Measurements from ENCODE around the gene FAM163B. TPM values are rescaled to one million over a fixed set of nuclear protein-coding genes. Genes with fewer than 3 reads are reported as not detected.

Gene FAM163B
- total RNA-seq, 1 donor from 2014 or later: not detected

GRCh38 chr9:133616643-133617405 is 7.6 kb upstream of the FAM163B start:
- no peaks in the 10 kb centered on the region for H3K27me3 ChIP-seq
- H3K9me3 ChIP-seq: no peaks in the 10 kb centered on the region
- H3K27ac ChIP-seq: no peak overlapping the region
- intact Hi-C loops (cut with DNase I): no loop called here
- no peaks in the 10 kb centered on the region for H3K4me1 ChIP-seq
- no peak for DNase-seq (ENCODE audit: low spot score in 2 of 2)
- H3K4me3 ChIP-seq: no peak overlapping the region
- TF ChIP-seq CTCF (IDR thresholded peaks at IDR 0.05): no peak
- no peaks in the 10 kb centered on the region for H3K36me3 ChIP-seq

- TF ChIP-seq CTCF (IDR thresholded peaks at IDR 0.05): no peak
- no peaks in the 10 kb centered on the region for H3K36me3 ChIP-seq
- no peak overlapping the region for H3K27ac ChIP-seq
- intact Hi-C loops (cut with DNase I): no loop called here
- no peaks in the 10 kb centered on the region for H3K9me3 ChIP-seq
- no peaks in the 10 kb centered on the region for H3K4me1 ChIP-seq
- no peak overlapping the region for H3K4me3 ChIP-seq
- no peak for DNase-seq (ENCODE audit: low spot score in 2 of 2)
- no peaks in the 10 kb centered on the region for H3K27me3 ChIP-seq
Observed at GRCh38 chr9:133615606-133616188, 6.5 kb upstream of the FAM163B start.

- intact Hi-C loops (cut with DNase I): no loop called here
- Histone ChIP-seq H3K4me3 (no peak overlapping the region), H3K27ac (no peak overlapping the region), H3K9me3 (no peaks in the 10 kb centered on the region), H3K4me1 (no peaks in the 10 kb centered on the region), H3K36me3 (no peaks in the 10 kb centered on the region), H3K27me3 (no peaks in the 10 kb centered on the region)
- no peak for DNase-seq (ENCODE audit: low spot score in 2 of 2)
- no peak for TF ChIP-seq CTCF (IDR thresholded peaks at IDR 0.05)
Observed at GRCh38 chr9:133615186-133615585, 6.0 kb upstream of the FAM163B start.

GRCh38 chr9:133614678-133615077 is 5.5 kb upstream of the FAM163B start:
- DNase-seq (ENCODE audit: low spot score in 2 of 2): no peak
- H3K9me3 ChIP-seq: no peaks in the 10 kb centered on the region
- no peak for TF ChIP-seq CTCF (IDR thresholded peaks at IDR 0.05)
- intact Hi-C loops (cut with DNase I): no loop called here
- H3K27ac ChIP-seq: no peak overlapping the region
- no peaks in the 10 kb centered on the region for H3K36me3 ChIP-seq
- H3K4me3 ChIP-seq: no peak overlapping the region
- H3K4me1 ChIP-seq: no peaks in the 10 kb centered on the region
- no peaks in the 10 kb centered on the region for H3K27me3 ChIP-seq

GRCh38 chr9:133614056-133614455 is 4.9 kb upstream of the FAM163B start:
- DNase-seq (ENCODE audit: low spot score in 2 of 2): no peak
- Histone ChIP-seq H3K9me3 (no peaks in the 10 kb centered on the region), H3K36me3 (no peaks in the 10 kb centered on the region), H3K27ac (no peak overlapping the region), H3K27me3 (no peaks in the 10 kb centered on the region), H3K4me3 (no peak overlapping the region), H3K4me1 (no peaks in the 10 kb centered on the region)
- intact Hi-C loops (cut with DNase I): no loop called here
- no peak for TF ChIP-seq CTCF (IDR thresholded peaks at IDR 0.05)
